ENCODE data around the gene RFX2.

Gene RFX2

DNA sequence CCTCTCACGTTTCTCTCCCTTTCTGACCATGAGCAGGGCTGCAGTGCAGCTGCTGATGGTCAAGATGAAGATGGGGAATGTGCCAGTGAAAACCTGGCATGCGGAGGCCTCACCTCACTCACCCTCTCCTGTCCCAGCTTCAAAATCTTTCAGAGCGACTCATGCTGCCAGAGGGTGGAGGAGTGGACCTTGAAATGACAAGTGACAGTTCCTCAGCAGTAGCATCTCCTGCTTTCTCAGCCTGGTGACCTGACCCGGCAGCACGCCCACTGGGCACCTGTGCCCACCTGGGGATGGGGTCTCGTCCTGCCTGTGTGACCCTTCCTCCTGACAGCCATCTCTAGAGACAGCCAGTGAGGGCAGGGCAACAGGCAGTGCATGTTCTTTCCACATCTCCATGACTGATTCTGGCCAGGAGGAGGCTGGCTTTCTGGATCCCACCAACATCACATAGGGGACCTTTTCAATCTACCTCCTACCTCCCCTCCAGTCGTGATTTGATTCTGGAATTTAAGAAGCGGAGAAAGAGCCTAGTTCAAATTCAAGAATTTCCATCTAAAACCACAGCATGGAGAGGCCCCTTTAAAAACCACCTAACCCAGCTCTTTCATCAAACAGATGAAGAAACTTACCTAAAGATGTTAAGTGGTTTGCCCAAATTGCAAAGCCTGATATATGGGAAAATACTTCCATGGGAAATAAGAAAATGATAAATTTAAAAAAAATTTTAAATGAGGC is 45.8 kb downstream of the RFX2 start:
- no peak for TF ChIP-seq CTCF (IDR thresholded peaks at IDR 0.05; ENCODE audit: control extremely low read depth, extremely low read depth, low read depth, missing control alignments)
- POLR2A ChIA-PET: no interaction called here
- no peak for DNase-seq (ENCODE audit: extremely low spot score)
- CTCF ChIA-PET: interaction anchor here (2.9 to 3.2 kb wide), 2 partner anchors 17 to 62 kb away, joined by 16 to 22 read pairs; no protein-coding TSS in a partner anchor

DNA sequence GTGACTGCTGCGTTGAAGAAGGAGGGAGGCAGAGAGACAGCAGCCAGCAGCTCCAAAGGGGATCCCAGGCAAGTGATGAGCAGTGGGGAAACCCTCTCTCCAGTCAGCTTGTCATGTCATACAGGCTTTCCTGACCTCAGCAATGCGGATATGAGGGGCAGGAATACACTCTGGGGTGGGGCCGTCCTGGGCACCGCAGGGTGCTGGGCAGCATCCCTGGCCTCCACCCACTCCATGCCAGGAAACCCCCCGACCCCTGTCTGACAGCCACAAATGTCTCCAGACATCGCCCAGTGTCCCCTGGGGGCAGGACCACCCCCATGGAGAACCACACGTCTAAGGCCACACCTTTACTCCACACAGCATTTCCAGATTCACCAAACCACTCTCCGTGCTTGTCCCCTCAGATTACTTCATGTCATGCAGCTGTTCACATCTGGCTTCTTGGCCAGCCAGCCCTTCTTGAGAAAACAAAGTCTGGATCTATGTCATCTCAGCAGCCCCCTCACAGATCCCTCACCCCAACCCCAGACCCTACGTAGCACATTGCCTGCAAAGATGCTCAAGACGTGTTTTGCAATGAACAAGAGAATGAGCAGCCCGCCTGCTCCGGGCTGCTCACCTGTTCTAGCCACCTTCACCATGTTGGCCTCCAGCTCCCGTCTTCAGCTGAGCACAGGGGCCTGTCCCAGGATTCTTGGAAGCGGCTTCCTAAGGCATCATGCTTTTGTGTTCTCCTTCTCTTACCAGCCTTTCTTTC is 46.5 kb downstream of the RFX2 start:
- no peak for TF ChIP-seq CTCF (IDR thresholded peaks at IDR 0.05; ENCODE audit: control extremely low read depth, extremely low read depth, low read depth, missing control alignments)
- ChIA-PET CTCF (interaction anchor here (1.2 to 3.2 kb wide), 3 partner anchors 12 to 62 kb away, joined by 3 to 22 read pairs (median 16); no protein-coding TSS in a partner anchor), POLR2A (no interaction called here)
- no peak for DNase-seq (ENCODE audit: extremely low spot score)

DNA sequence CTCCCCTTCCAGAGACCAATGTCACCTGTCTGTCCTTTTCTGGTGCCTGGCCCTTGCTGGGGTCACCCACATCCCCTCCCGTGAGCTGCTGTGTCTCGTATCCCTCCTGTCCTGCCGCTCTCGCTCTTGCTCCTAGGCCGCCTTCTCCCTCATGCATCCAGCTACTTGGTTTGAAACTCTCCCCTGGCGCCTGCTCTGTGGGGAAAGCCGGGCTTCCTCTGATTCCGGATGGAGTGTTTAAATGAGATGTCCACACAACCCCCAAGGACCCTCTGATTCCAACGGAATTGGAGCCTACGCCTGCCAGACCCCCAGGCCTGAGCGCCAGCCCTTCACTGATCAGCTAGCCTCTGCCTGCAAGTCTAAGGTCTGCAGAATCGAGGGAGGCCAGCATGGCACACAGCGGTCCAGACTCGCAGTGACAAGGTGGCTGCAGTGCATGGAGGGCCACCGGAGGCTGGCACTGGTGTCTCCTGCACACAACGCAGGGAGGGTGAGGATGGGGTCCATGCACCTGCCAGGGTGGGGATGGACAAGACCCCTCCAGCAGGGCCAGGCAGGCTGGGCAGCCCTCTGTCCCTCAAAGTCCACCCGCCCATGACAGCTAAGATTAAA is 47.2 kb downstream of the RFX2 start:
- DNase-seq (ENCODE audit: extremely low spot score): no peak
- ChIA-PET POLR2A (no interaction called here), CTCF (interaction anchor here (1.2 to 3.2 kb wide), 3 partner anchors 12 to 63 kb away, joined by 3 to 22 read pairs (median 16); no protein-coding TSS in a partner anchor)
- TF ChIP-seq CTCF (IDR thresholded peaks at IDR 0.05; ENCODE audit: control extremely low read depth, extremely low read depth, low read depth, missing control alignments): no peak

DNA sequence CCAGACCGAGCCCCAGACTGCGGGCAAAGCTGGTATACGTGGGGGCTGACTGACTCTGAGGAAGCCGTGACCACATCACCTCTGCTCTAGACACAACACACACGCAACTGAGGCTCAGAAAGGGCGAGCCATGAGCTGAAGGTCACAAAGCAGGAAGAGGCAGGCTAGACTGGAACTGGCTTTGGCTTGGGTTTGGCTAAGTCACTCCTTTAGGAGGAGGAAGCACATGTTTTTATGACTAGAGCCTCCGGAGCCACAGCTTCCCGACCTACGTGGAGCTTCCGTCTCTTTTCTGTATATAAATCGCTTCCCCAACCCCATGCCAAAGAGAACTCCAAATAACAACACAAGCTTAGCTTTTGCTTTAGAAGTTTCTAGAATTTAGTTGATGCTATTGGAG is 48.0 kb downstream of the RFX2 start:
- ChIA-PET CTCF (interaction anchor here (2.9 to 3.2 kb wide), 2 partner anchors 15 to 64 kb away, joined by 16 to 22 read pairs; no protein-coding TSS in a partner anchor), POLR2A (no interaction called here)
- TF ChIP-seq CTCF (IDR thresholded peaks at IDR 0.05; ENCODE audit: control extremely low read depth, extremely low read depth, low read depth, missing control alignments): no peak
- no peak for DNase-seq (ENCODE audit: extremely low spot score)

- no peak for TF ChIP-seq CTCF (IDR thresholded peaks at IDR 0.05; ENCODE audit: control extremely low read depth, extremely low read depth, low read depth, missing control alignments)
- ChIA-PET POLR2A (no interaction called here), CTCF (interaction anchor here (2.9 to 3.2 kb wide), 2 partner anchors 14 to 64 kb away, joined by 16 to 22 read pairs; no protein-coding TSS in a partner anchor)
- no peak for DNase-seq (ENCODE audit: extremely low spot score)
Observed at GRCh38 chr19:6061376-6062130, 48.7 kb downstream of the RFX2 start.

All from GM10248 (cell line).